NCI-H1436 treated with DMSO at 0.1 percent for 48 hours (cell line): Measurements from ENCODE around the gene ATPAF1.

Source experiments
- DNase-seq: peaks from one replicate; lab custom pipeline; 2025; lab: John Stamatoyannopoulos, UW

The ATPAF1 gene

GRCh38 chr1:46587069-46587468 lies 81.1 kb downstream of the ATPAF1 start:
- DNase-seq, result no peak

GRCh38 chr1:46585312-46585938 lies 82.7 kb downstream of the ATPAF1 start:
- DNase-seq, result no peak

- DNase-seq, result no peak
Observed at GRCh38 chr1:46583494-46583893, 84.7 kb downstream of the ATPAF1 start.

GRCh38 chr1:46582972-46583371 lies 85.2 kb downstream of the ATPAF1 start:
- DNase-seq, result no peak
